RKO (cell line): ENCODE results near the gene AFF3.
"Not testable (repeated sequence)": the region's sequence is repeated elsewhere in the genome, so short reads cannot be mapped to it uniquely, and the experiment has no call there.

Source experiments
- DNase-seq: peaks from one replicate; pipeline ENCODE4 v3.0.0-alpha.2; 2016; ENCODE audit warnings: low spot score

AFF3 gene

GRCh38 chr2:99662761-99663341 is 479.5 kb downstream of the AFF3 start:
- DNase-seq, result no peak

GRCh38 chr2:99661761-99662160 is 480.6 kb downstream of the AFF3 start:
- DNase-seq, result not testable (repeated sequence)

- DNase-seq, result no peak
These were observed 481.6 kb downstream of the AFF3 start for GRCh38 chr2:99660616-99661406.

- no peak for DNase-seq
These were observed 482.5 kb downstream of the AFF3 start for GRCh38 chr2:99659874-99660273.

- no peak for DNase-seq
These were observed 484.6 kb downstream of the AFF3 start for GRCh38 chr2:99657691-99658258.

GRCh38 chr2:99656994-99657393 is 485.4 kb downstream of the AFF3 start:
- DNase-seq, result no peak

GRCh38 chr2:99653433-99653832 is 489.0 kb downstream of the AFF3 start:
- DNase-seq, result no peak

- DNase-seq, result no peak
These were observed 489.5 kb downstream of the AFF3 start for GRCh38 chr2:99652862-99653261.

- DNase-seq, result no peak
These were observed 490.3 kb downstream of the AFF3 start for GRCh38 chr2:99651930-99652670.

- DNase-seq, result no peak
These were observed 493.2 kb downstream of the AFF3 start for GRCh38 chr2:99648906-99649789.

- no peak for DNase-seq
These were observed 494.1 kb downstream of the AFF3 start for GRCh38 chr2:99648178-99648844.

- no peak for DNase-seq
These were observed 496.4 kb downstream of the AFF3 start for GRCh38 chr2:99645960-99646359.

GRCh38 chr2:99644419-99644787 is 498.0 kb downstream of the AFF3 start:
- DNase-seq, result peak; percentile 18

GRCh38 chr2:99643787-99644418 is 498.5 kb downstream of the AFF3 start:
- DNase-seq, result no peak

GRCh38 chr2:99641999-99642398 is 500.4 kb downstream of the AFF3 start:
- no peak for DNase-seq

GRCh38 chr2:99640635-99641151 is 501.7 kb downstream of the AFF3 start:
- DNase-seq, result no peak

- no peak for DNase-seq
These were observed 503.6 kb downstream of the AFF3 start for GRCh38 chr2:99638791-99639190.

GRCh38 chr2:99637159-99637697 is 505.2 kb downstream of the AFF3 start:
- no peak for DNase-seq

- DNase-seq, result no peak
These were observed 506.0 kb downstream of the AFF3 start for GRCh38 chr2:99636144-99637034.
